ENCODE results near the gene ARX. TPM values are rescaled to one million over a fixed set of nuclear protein-coding genes. Genes with fewer than 3 reads are reported as not detected.

ARX gene
- total RNA-seq, 2 donors from 2014 or later: 0.09 TPM; not detected in 1

- H3K27me3 ChIP-seq (ENCODE audit: control insufficient read depth, insufficient read depth, low read length, poor library complexity, severe bottlenecking): peaks cover 100% of the 10 kb centered on the region
- H3K27me3 Mint-ChIP-seq (ENCODE audit: insufficient read depth): peaks cover 97% of the 10 kb centered on the region
- no peak overlapping the region for H3K9ac ChIP-seq (ENCODE audit: extremely low read depth, low read length, poor library complexity, severe bottlenecking)
- H3K4me3 ChIP-seq (ENCODE audit: low read length): no peak overlapping the region
- no peaks in the 10 kb centered on the region for H3K36me3 Mint-ChIP-seq (ENCODE audit: low read depth)
- no peak for DNase-seq
- H3K9me3 ChIP-seq (ENCODE audit: control insufficient read depth, low read length): no peaks in the 10 kb centered on the region
- no peak for TF ChIP-seq CTCF (conservative IDR thresholded peaks at IDR 0.05)
- H3K27ac Mint-ChIP-seq: no peak overlapping the region
- no peaks in the 10 kb centered on the region for H3K9me3 Mint-ChIP-seq
- H3K27ac ChIP-seq (ENCODE audit: low read depth, low read length): no peak overlapping the region
- no peaks in the 10 kb centered on the region for H3K4me1 ChIP-seq (ENCODE audit: control insufficient read depth, insufficient read depth, low read length)
- no peaks in the 10 kb centered on the region for H3K36me3 ChIP-seq (ENCODE audit: control insufficient read depth, insufficient read depth, low read length)
- peaks cover 31% of the 10 kb centered on the region for H3K4me1 Mint-ChIP-seq
- WGBS, 2 experiments (ENCODE audit: insufficient coverage in 1 of 2, insufficient read length in 1 of 2): no CpG with 5 or more reads among the region's 3 CpGs
- no peak overlapping the region for H3K4me3 Mint-ChIP-seq
Measured at GRCh38 chrX:25018682-25019081, 2.9 kb upstream of the ARX start.

- H3K27ac Mint-ChIP-seq: no peak overlapping the region
- Histone ChIP-seq H3K4me3 (ENCODE audit: low read length) (no peak overlapping the region), H3K27ac (ENCODE audit: low read depth, low read length) (no peak overlapping the region), H3K36me3 (ENCODE audit: control insufficient read depth, insufficient read depth, low read length) (no peaks in the 10 kb centered on the region), H3K4me1 (ENCODE audit: control insufficient read depth, insufficient read depth, low read length) (no peaks in the 10 kb centered on the region), H3K9ac (ENCODE audit: extremely low read depth, low read length, poor library complexity, severe bottlenecking) (no peak overlapping the region), H3K9me3 (ENCODE audit: control insufficient read depth, low read length) (no peaks in the 10 kb centered on the region), H3K27me3 (ENCODE audit: control insufficient read depth, insufficient read depth, low read length, poor library complexity, severe bottlenecking) (peaks cover 98% of the 10 kb centered on the region)
- no peak for TF ChIP-seq CTCF (conservative IDR thresholded peaks at IDR 0.05)
- no peaks in the 10 kb centered on the region for H3K9me3 Mint-ChIP-seq
- DNase-seq: peak; percentile 71
- WGBS, 2 experiments (ENCODE audit: insufficient coverage in 1 of 2, insufficient read length in 1 of 2): 0% methylated on average over 29 of the region's 32 CpGs; no CpG with 5 or more reads in 1 of the 2 experiments
- H3K4me3 Mint-ChIP-seq: peak overlapping the region; percentile 21
- no peaks in the 10 kb centered on the region for H3K36me3 Mint-ChIP-seq (ENCODE audit: low read depth)
- peaks cover 94% of the 10 kb centered on the region for H3K27me3 Mint-ChIP-seq (ENCODE audit: insufficient read depth)
- peaks cover 30% of the 10 kb centered on the region for H3K4me1 Mint-ChIP-seq
Measured at GRCh38 chrX:25017667-25018247, 2.0 kb upstream of the ARX start.

- Mint-ChIP-seq H3K27ac (no peak overlapping the region), H3K9me3 (no peaks in the 10 kb centered on the region), H3K4me1 (peaks cover 32% of the 10 kb centered on the region), H3K36me3 (ENCODE audit: low read depth) (no peaks in the 10 kb centered on the region), H3K27me3 (ENCODE audit: insufficient read depth) (peaks cover 94% of the 10 kb centered on the region), H3K4me3 (peak overlapping the region; percentile 21)
- H3K4me1 ChIP-seq (ENCODE audit: control insufficient read depth, insufficient read depth, low read length): no peaks in the 10 kb centered on the region
- peaks cover 98% of the 10 kb centered on the region for H3K27me3 ChIP-seq (ENCODE audit: control insufficient read depth, insufficient read depth, low read length, poor library complexity, severe bottlenecking)
- no peak overlapping the region for H3K9ac ChIP-seq (ENCODE audit: extremely low read depth, low read length, poor library complexity, severe bottlenecking)
- no peak overlapping the region for H3K4me3 ChIP-seq (ENCODE audit: low read length)
- no peak for TF ChIP-seq CTCF (conservative IDR thresholded peaks at IDR 0.05)
- peak; percentile 74 for DNase-seq
- no peaks in the 10 kb centered on the region for H3K9me3 ChIP-seq (ENCODE audit: control insufficient read depth, low read length)
- H3K36me3 ChIP-seq (ENCODE audit: control insufficient read depth, insufficient read depth, low read length): no peaks in the 10 kb centered on the region
- 8 to 13% methylated on average over 4 to 6 of the region's 17 CpGs for WGBS, 2 experiments (ENCODE audit: insufficient coverage in 1 of 2, insufficient read length in 1 of 2)
- H3K27ac ChIP-seq (ENCODE audit: low read depth, low read length): no peak overlapping the region
Measured at GRCh38 chrX:25016938-25017598, 1.3 kb upstream of the ARX start.

All from endodermal cell (in vitro differentiated cells).